Measurements from ENCODE around the gene MAGI2. TPM values are rescaled to one million over a fixed set of nuclear protein-coding genes. Genes with fewer than 3 reads are reported as not detected.

The MAGI2 gene
- total RNA-seq, 1 experiment from 2014 or later, result 0.34 TPM

- ChIA-PET CTCF (no interaction called here), POLR2A (ENCODE audit: low non-redundant PET) (no interaction called here)
- TF ChIP-seq EZH2 (IDR thresholded peaks at IDR 0.05; ENCODE audit: borderline replicate concordance, low read depth, low read length, poor library complexity, severe bottlenecking), result no peak
- TF ChIP-seq, protein P1, sequence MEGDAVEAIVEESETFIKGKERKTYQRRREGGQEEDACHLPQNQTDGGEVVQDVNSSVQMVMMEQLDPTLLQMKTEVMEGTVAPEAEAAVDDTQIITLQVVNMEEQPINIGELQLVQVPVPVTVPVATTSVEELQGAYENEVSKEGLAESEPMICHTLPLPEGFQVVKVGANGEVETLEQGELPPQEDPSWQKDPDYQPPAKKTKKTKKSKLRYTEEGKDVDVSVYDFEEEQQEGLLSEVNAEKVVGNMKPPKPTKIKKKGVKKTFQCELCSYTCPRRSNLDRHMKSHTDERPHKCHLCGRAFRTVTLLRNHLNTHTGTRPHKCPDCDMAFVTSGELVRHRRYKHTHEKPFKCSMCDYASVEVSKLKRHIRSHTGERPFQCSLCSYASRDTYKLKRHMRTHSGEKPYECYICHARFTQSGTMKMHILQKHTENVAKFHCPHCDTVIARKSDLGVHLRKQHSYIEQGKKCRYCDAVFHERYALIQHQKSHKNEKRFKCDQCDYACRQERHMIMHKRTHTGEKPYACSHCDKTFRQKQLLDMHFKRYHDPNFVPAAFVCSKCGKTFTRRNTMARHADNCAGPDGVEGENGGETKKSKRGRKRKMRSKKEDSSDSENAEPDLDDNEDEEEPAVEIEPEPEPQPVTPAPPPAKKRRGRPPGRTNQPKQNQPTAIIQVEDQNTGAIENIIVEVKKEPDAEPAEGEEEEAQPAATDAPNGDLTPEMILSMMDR (conservative IDR thresholded peaks at IDR 0.05; ENCODE audit: low read depth, low read length), result no peak
- Histone ChIP-seq H3K9me3 (ENCODE audit: low read depth, low read length, poor library complexity, severe bottlenecking) (no peaks in the 10 kb centered on the region), H3K27ac (ENCODE audit: low read depth, low read length, poor library complexity, severe bottlenecking) (no peak overlapping the region), H3K4me3 (ENCODE audit: low read depth, low read length, poor library complexity, severe bottlenecking) (no peak overlapping the region), H3K4me1 (ENCODE audit: insufficient read depth, low read length, poor library complexity, severe bottlenecking) (no peaks in the 10 kb centered on the region), H3K36me3 (ENCODE audit: insufficient read depth, low read length, poor library complexity, severe bottlenecking) (no peaks in the 10 kb centered on the region), H3K27me3 (replicated peaks; ENCODE audit: insufficient read depth, low read depth, low read length, poor library complexity) (peaks cover 30% of the 10 kb centered on the region)
- BruUV-seq (replicated peaks), result no TSS peak
- intact Hi-C loops (cut with micrococcal nuclease; ENCODE audit: unreplicated experiment), result no loop called here
- no peak for DNase-seq (ENCODE audit: low spot score)
Observed at GRCh38 chr7:79425665-79426064, 27.8 kb downstream of the MAGI2 start.

GRCh38 chr7:79421751-79422150 lies 31.7 kb downstream of the MAGI2 start:
- Histone ChIP-seq H3K4me1 (ENCODE audit: insufficient read depth, low read length, poor library complexity, severe bottlenecking) (no peaks in the 10 kb centered on the region), H3K27ac (ENCODE audit: low read depth, low read length, poor library complexity, severe bottlenecking) (no peak overlapping the region), H3K4me3 (ENCODE audit: low read depth, low read length, poor library complexity, severe bottlenecking) (no peak overlapping the region), H3K9me3 (ENCODE audit: low read depth, low read length, poor library complexity, severe bottlenecking) (no peaks in the 10 kb centered on the region), H3K27me3 (replicated peaks; ENCODE audit: insufficient read depth, low read depth, low read length, poor library complexity) (peaks cover 48% of the 10 kb centered on the region), H3K36me3 (ENCODE audit: insufficient read depth, low read length, poor library complexity, severe bottlenecking) (no peaks in the 10 kb centered on the region)
- ChIA-PET CTCF (no interaction called here), POLR2A (ENCODE audit: low non-redundant PET) (no interaction called here)
- TF ChIP-seq EZH2 (IDR thresholded peaks at IDR 0.05; ENCODE audit: borderline replicate concordance, low read depth, low read length, poor library complexity, severe bottlenecking), result no peak
- TF ChIP-seq, protein P1 (conservative IDR thresholded peaks at IDR 0.05; ENCODE audit: low read depth, low read length), result no peak
- no TSS peak for BruUV-seq (replicated peaks)
- DNase-seq (ENCODE audit: low spot score), result no peak
- intact Hi-C loops (cut with micrococcal nuclease; ENCODE audit: unreplicated experiment), result no loop called here

DNA sequence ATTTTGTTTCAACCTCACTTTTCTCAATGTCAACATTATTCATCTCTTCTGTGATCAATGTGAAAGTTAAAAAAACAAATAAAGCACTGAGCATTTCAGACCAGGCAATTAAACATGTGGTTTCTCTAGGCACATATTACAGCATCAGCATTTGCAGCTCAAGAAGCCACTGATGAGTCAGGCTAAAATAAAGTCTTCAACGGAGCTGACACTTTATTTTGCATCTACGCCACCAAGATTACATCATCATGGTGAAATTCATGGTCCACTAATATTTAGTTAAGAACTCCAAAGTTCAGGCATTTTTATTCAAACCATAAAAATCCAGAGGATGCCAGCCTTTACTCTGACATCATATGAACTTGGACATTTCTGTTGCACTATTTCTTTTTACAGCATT lies 33.0 kb downstream of the MAGI2 start:
- ChIA-PET POLR2A (ENCODE audit: low non-redundant PET) (no interaction called here), CTCF (interaction anchor here (0.6 kb wide), 1 partner anchor 534 kb away, joined by 3 read pairs; no protein-coding TSS in a partner anchor)
- no peak for DNase-seq (ENCODE audit: low spot score)
- BruUV-seq (replicated peaks), result no TSS peak
- Histone ChIP-seq H3K4me1 (ENCODE audit: insufficient read depth, low read length, poor library complexity, severe bottlenecking) (no peaks in the 10 kb centered on the region), H3K36me3 (ENCODE audit: insufficient read depth, low read length, poor library complexity, severe bottlenecking) (no peaks in the 10 kb centered on the region), H3K27ac (ENCODE audit: low read depth, low read length, poor library complexity, severe bottlenecking) (no peak overlapping the region), H3K9me3 (ENCODE audit: low read depth, low read length, poor library complexity, severe bottlenecking) (no peaks in the 10 kb centered on the region), H3K27me3 (replicated peaks; ENCODE audit: insufficient read depth, low read depth, low read length, poor library complexity) (peaks cover 57% of the 10 kb centered on the region), H3K4me3 (ENCODE audit: low read depth, low read length, poor library complexity, severe bottlenecking) (no peak overlapping the region)
- intact Hi-C loops (cut with micrococcal nuclease; ENCODE audit: unreplicated experiment), result no loop called here
- TF ChIP-seq EZH2 (IDR thresholded peaks at IDR 0.05; ENCODE audit: borderline replicate concordance, low read depth, low read length, poor library complexity, severe bottlenecking), result no peak
- TF ChIP-seq, protein P1 (conservative IDR thresholded peaks at IDR 0.05; ENCODE audit: low read depth, low read length), result no peak

Measured in A673 (cell line).